PC-9 (cell line): ENCODE data around the gene PPIL1. TPM values are rescaled to one million over a fixed set of nuclear protein-coding genes. Genes with fewer than 3 reads are reported as not detected.

Source experiments
- BruUV-seq: library from RNA; stranded (reverse); fragments of 400-500 nt; replicated peaks from 2 replicates; lab custom pipeline; 2021; lab: Mats Ljungman, UMichigan
- CTCF ChIA-PET: fragments of 300-600 bp; sonication (Branson Sonifier 250); formaldehyde crosslinking; loops from one replicate; lab custom pipeline; 2022; ENCODE audit warnings: antibody characterized with exemption; lab: Charles Lee
- POLR2A ChIA-PET: fragments of 300-600 bp; sonication (Branson Sonifier 250); formaldehyde crosslinking; loops from one replicate; lab custom pipeline; 2022; ENCODE audit warnings: antibody characterized with exemption; ENCODE audit not compliant: unreplicated experiment; lab: Charles Lee
- DNase-seq, 2 experiments: peaks; one replicate each; pipeline versions ENCODE4 v3.0.0 to v3.0.0-alpha.2; 2015 to 2022; ENCODE audit warnings: mixed read lengths in 1 of 2
- H2AFZ ChIP-seq: fragments of 200-600 bp; sonication (generic); 2 replicates; pipeline ENCODE4 v1.8.1; 2017; ENCODE audit warnings: antibody characterized with exemption
- H3F3A ChIP-seq: fragments of 200-600 bp; sonication (generic); 2 replicates; pipeline ENCODE4 v1.8.1; 2017; ENCODE audit warnings: antibody characterized with exemption, mild to moderate bottlenecking, low read depth; ENCODE audit not compliant: insufficient read depth
- H3K27ac ChIP-seq: fragments of 200-600 bp; sonication (generic); 2 replicates; pipeline ENCODE4 v1.6.1; 2016; ENCODE audit warnings: mixed run types
- H3K27me3 ChIP-seq: fragments of 200-600 bp; sonication (generic); 2 replicates; pipeline ENCODE4 v1.6.1; 2016; ENCODE audit warnings: low read depth, mixed run types; ENCODE audit not compliant: insufficient read depth
- H3K36me3 ChIP-seq: fragments of 200-600 bp; sonication (generic); 2 replicates; pipeline ENCODE4 v1.6.1; 2016; ENCODE audit warnings: low read depth, mixed run types
- H3K4me1 ChIP-seq: fragments of 200-600 bp; sonication (generic); replicated peaks from 2 replicates; pipeline ENCODE4 v1.6.1; 2016; ENCODE audit warnings: mixed run types; ENCODE audit not compliant: insufficient read depth
- H3K4me2 ChIP-seq: fragments of 200-600 bp; sonication (generic); 2 replicates; pipeline ENCODE4 v1.6.1; 2017; ENCODE audit warnings: mixed run types
- H3K4me3 ChIP-seq: fragments of 200-600 bp; sonication (generic); 2 replicates; pipeline ENCODE4 v1.6.1; 2016; ENCODE audit warnings: mixed run types
- H3K79me2 ChIP-seq: fragments of 200-600 bp; sonication (generic); 2 replicates; pipeline ENCODE4 v1.6.1; 2017; ENCODE audit warnings: low read depth, mixed run types
- H3K9me2 ChIP-seq: fragments of 200-600 bp; sonication (generic); 2 replicates; pipeline ENCODE4 v1.8.1; 2017; ENCODE audit warnings: mild to moderate bottlenecking; ENCODE audit not compliant: insufficient read depth
- H3K9me3 ChIP-seq: fragments of 200-600 bp; sonication (generic); 2 replicates; pipeline ENCODE4 v1.8.1; 2016; ENCODE audit warnings: low read depth; ENCODE audit not compliant: insufficient read depth
- H4K20me1 ChIP-seq: fragments of 200-600 bp; sonication (generic); 2 replicates; pipeline ENCODE4 v1.8.1; 2017; ENCODE audit not compliant: insufficient read depth
- EZH2 ChIP-seq: fragments of 200-600 bp; sonication (generic); IDR thresholded peaks from 2 replicates; pipeline ENCODE4 v1.8.0; 2017; ENCODE audit warnings: antibody characterized with exemption, low read depth
- intact Hi-C: fragments of 100-400 bp; cut with micrococcal nuclease; formaldehyde crosslinking; loops from one replicate; pipeline ENCODE4 v1.10.0; 2022; ENCODE audit not compliant: unreplicated experiment
- total RNA-seq: library from RNA; stranded (reverse); gene quantifications from 2 replicates; pipeline ENCODE4 v1.2.3, GENCODE V29; 2021
- TF ChIP-seq, protein P1 (sequence below): fragments of 200-600 bp; sonication (generic); conservative IDR thresholded peaks from 2 replicates; pipeline ENCODE4 v1.6.1; 2017; ENCODE audit warnings: mixed run types, antibody characterized with exemption, mild to moderate bottlenecking, moderate library complexity

The PPIL1 gene
- total RNA-seq, 1 experiment from 2014 or later = 28.4 TPM

DNA sequence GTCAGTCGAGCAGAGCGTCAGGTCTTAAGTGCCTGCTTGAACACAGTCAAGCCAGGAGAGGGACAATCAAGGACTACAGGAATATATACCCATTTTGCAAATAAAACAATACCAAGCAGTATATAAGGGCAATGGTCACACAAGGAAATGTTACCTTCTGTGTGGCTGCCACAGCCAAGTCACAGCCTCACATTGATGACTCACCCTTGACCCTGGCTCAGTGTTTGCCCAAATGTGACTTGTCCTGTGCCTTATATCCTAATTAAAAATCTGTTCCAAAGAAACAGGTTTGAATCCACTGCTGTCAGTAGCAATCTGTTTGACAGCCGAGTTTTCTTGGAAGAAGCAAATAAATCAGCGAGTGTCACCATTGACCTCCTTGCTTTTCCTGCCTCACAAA lies 45.4 kb upstream of the PPIL1 start:
- Histone ChIP-seq H4K20me1 (no peaks in the 10 kb centered on the region), H3K9me2 (no peaks in the 10 kb centered on the region), H3K27ac (peak overlapping the region; percentile 48), H2AFZ (no peak overlapping the region), H3F3A (peaks cover 15% of the 10 kb centered on the region), H3K79me2 (no peaks in the 10 kb centered on the region), H3K9me3 (no peaks in the 10 kb centered on the region), H3K4me2 (peak overlapping the region; percentile 21), H3K4me1 (peaks cover 29% of the 10 kb centered on the region), H3K27me3 (no peaks in the 10 kb centered on the region), H3K36me3 (peaks cover 36% of the 10 kb centered on the region; the same call in 1 of the 2 replicates), H3K4me3 (no peak overlapping the region)
- TF ChIP-seq EZH2 = no peak
- TF ChIP-seq, protein P1, sequence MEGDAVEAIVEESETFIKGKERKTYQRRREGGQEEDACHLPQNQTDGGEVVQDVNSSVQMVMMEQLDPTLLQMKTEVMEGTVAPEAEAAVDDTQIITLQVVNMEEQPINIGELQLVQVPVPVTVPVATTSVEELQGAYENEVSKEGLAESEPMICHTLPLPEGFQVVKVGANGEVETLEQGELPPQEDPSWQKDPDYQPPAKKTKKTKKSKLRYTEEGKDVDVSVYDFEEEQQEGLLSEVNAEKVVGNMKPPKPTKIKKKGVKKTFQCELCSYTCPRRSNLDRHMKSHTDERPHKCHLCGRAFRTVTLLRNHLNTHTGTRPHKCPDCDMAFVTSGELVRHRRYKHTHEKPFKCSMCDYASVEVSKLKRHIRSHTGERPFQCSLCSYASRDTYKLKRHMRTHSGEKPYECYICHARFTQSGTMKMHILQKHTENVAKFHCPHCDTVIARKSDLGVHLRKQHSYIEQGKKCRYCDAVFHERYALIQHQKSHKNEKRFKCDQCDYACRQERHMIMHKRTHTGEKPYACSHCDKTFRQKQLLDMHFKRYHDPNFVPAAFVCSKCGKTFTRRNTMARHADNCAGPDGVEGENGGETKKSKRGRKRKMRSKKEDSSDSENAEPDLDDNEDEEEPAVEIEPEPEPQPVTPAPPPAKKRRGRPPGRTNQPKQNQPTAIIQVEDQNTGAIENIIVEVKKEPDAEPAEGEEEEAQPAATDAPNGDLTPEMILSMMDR = no peak
- ChIA-PET POLR2A (interaction anchor here (0.6 kb wide), 1 partner anchor 17 kb away, joined by 3 read pairs; no protein-coding TSS in a partner anchor), CTCF (no interaction called here)
- peak; percentile 18 to 76 for DNase-seq
- intact Hi-C loops = no loop called here
- no TSS peak for BruUV-seq

DNA sequence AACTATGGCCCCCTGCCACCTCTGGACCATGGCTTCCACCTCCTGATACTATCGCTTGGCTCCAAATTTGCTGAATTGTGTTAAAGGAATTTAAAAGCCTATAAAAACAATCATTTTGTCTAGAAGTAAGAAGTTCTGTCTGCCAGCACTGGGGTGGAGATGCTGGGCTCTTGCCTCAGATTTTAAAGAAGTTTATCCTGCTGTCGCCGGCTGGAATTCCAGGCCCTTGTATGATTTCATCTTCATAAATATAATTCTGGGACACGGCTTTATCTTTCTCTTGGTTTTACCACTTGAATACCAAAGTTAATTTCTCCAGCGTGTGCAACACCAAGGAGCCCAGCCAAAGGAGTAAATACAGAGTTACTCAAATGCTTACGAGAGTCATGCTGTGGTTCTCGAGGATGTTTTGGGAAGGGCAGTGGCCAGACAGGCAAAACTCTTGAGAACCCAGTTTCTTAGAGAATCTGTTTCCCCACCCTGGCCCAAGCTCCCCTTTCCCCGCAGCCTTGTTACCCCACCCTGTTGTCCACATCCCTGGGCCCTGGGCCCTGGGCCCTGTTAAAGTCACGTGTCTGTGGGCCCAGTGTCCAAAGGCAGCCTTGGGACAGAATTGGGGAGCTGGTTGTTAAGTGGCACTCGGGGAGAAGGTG lies 43.1 kb upstream of the PPIL1 start:
- H3K4me1 ChIP-seq = peaks cover 48% of the 10 kb centered on the region
- DNase-seq = no peak
- no peak overlapping the region for H3K4me3 ChIP-seq
- CTCF ChIA-PET = interaction anchor here (1.5 kb wide), 1 partner anchor 14 kb away, joined by 3 read pairs; no protein-coding TSS in a partner anchor
- H3K79me2 ChIP-seq = no peaks in the 10 kb centered on the region
- no peak overlapping the region for H3K27ac ChIP-seq
- H3K27me3 ChIP-seq = no peaks in the 10 kb centered on the region
- BruUV-seq = no TSS peak
- H3F3A ChIP-seq = peaks cover 34% of the 10 kb centered on the region
- intact Hi-C loops = loop anchor here (10.0 kb wide), 1 partner anchor 297 kb away; no protein-coding TSS in a partner anchor
- H4K20me1 ChIP-seq = no peaks in the 10 kb centered on the region
- TF ChIP-seq, protein P1 = no peak
- TF ChIP-seq EZH2 = no peak
- peaks cover 36% of the 10 kb centered on the region; the same call in 1 of the 2 replicates for H3K36me3 ChIP-seq
- H3K9me3 ChIP-seq = no peaks in the 10 kb centered on the region
- POLR2A ChIA-PET = no interaction called here
- H2AFZ ChIP-seq = no peak overlapping the region
- no peaks in the 10 kb centered on the region for H3K9me2 ChIP-seq
- no peak overlapping the region for H3K4me2 ChIP-seq

DNA sequence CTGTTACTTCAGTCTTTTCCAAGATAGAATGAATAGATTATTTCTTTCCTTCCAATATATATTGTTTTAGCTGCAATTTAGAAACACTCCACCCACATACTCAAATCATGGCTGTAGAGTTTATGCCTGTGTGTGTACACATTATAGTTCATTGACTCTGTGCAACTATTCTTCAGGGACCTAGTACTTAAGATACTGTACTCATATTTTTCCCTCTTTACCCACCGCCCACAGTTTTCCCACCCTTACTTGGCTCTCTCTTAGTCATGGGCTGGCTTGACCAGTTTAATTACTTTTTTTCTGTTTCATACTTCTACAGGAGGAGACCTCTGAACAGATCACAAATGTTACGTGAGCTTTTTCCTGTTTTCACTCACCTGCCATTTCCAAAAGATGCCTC lies 41.5 kb upstream of the PPIL1 start:
- Histone ChIP-seq H4K20me1 (no peaks in the 10 kb centered on the region), H3K4me3 (no peak overlapping the region), H3K9me2 (no peaks in the 10 kb centered on the region), H3F3A (peaks cover 44% of the 10 kb centered on the region), H3K79me2 (no peaks in the 10 kb centered on the region), H3K27me3 (no peaks in the 10 kb centered on the region), H3K4me1 (peaks cover 53% of the 10 kb centered on the region), H2AFZ (no peak overlapping the region), H3K9me3 (no peaks in the 10 kb centered on the region), H3K27ac (no peak overlapping the region), H3K36me3 (peaks cover 25% of the 10 kb centered on the region; the same call in 1 of the 2 replicates), H3K4me2 (no peak overlapping the region)
- BruUV-seq = no TSS peak
- TF ChIP-seq, protein P1 = no peak
- no peak for TF ChIP-seq EZH2
- POLR2A ChIA-PET = no interaction called here
- DNase-seq = peak in 1 of 2 experiments; percentile 44
- intact Hi-C loops = loop anchor here (10.0 kb wide), 1 partner anchor 299 kb away; no protein-coding TSS in a partner anchor
- CTCF ChIA-PET = interaction anchor here (0.9 to 1.5 kb wide), 2 partner anchors 16 to 65 kb away, joined by 3 to 6 read pairs; no protein-coding TSS in a partner anchor
